HepG2 (cell line): ENCODE measurements around the gene FAM216A. TPM values are rescaled to one million over a fixed set of nuclear protein-coding genes. Genes with fewer than 3 reads are reported as not detected.

Source experiments
- ATAC-seq: fragments of 200-7000 bp; cut with Tn5 transposase; 3 replicates; pipeline ENCODE4 v1.9.1; 2020; ENCODE audit warnings: mild to moderate bottlenecking, moderate library complexity
- Bru-seq: library from RNA; stranded (reverse); fragments of 400-500 nt; gene quantifications from one replicate; lab custom pipeline; 2021; lab: Mats Ljungman, UMichigan
- BruChase-seq, 2 experiments: library from RNA; stranded (reverse); fragments of 400-500 nt; gene quantifications; one replicate each; lab custom pipeline; 2021; lab: Mats Ljungman, UMichigan
- BruUV-seq: library from RNA; stranded (reverse); fragments of 400-500 nt; replicated peaks from 2 replicates; lab custom pipeline; 2021; lab: Mats Ljungman, UMichigan
- CTCF ChIA-PET: fragments of 300-600 bp; formaldehyde crosslinking; extraction: SDS; loops from one replicate; lab custom pipeline; 2021; ENCODE audit warnings: low total read pairs, inconsistent platforms, low intra/inter-chr PET ratio; lab: Yijun Ruan, JAX
- POLR2A ChIA-PET: fragments of 350-600 bp; sonication (Branson Sonifier 250); formaldehyde crosslinking; loops from one replicate; lab custom pipeline; 2020; ENCODE audit warnings: antibody characterized with exemption, inconsistent platforms; lab: Yijun Ruan, JAX
- DNase-seq: peaks from one replicate; pipeline ENCODE4 v3.0.0-alpha.2; 2015; ENCODE audit warnings: low spot score
- FAIRE-seq: peaks from 3 replicates; lab custom pipeline; 2011; peaks lifted over from hg19 to GRCh38; lab: Jason Lieb, UNC
- H2AFZ ChIP-seq: one replicate; pipeline ENCODE4 v1.6.1; 2011; ENCODE audit warnings: low read length, inconsistent platforms
- H3K27ac ChIP-seq: fragments of 300-600 bp; 3 replicates; pipeline ENCODE4 v1.8.0; 2011; ENCODE audit warnings: mixed run types, mild to moderate bottlenecking, mixed read lengths, low read length, inconsistent platforms; ENCODE audit not compliant: insufficient read depth; ENCODE audit errors: extremely low read length
- H3K27me3 ChIP-seq, 2 experiments: fragments of 200-600 bp in 1 of 2; 2 replicates in 1 of 2; 3 replicates in 1 of 2; pipeline versions ENCODE4 v1.6.0 to v1.8.0; 2011; ENCODE audit warnings: low read length in 2 of 2, mild to moderate bottlenecking in 2 of 2, moderate library complexity in 2 of 2, inconsistent platforms in 1 of 2; ENCODE audit not compliant: insufficient read depth in 2 of 2, control insufficient read depth in 1 of 2
- H3K36me3 ChIP-seq, 2 experiments: fragments of 200-600 bp in 1 of 2; replicated peaks in 1 of 2; 2 replicates in 1 of 2; 3 replicates in 1 of 2; pipeline versions ENCODE4 v1.5.1 to v1.8.0; 2011; ENCODE audit warnings: low read length in 2 of 2, inconsistent platforms in 1 of 2; ENCODE audit not compliant: insufficient read depth in 2 of 2, control insufficient read depth in 1 of 2
- H3K4me1 ChIP-seq: 2 replicates; pipeline ENCODE4 v1.5.1; 2012; ENCODE audit warnings: low read length, inconsistent platforms; ENCODE audit not compliant: insufficient read depth
- H3K4me2 ChIP-seq: 2 replicates; pipeline ENCODE4 v1.6.0; 2011; ENCODE audit warnings: low read depth, low read length, inconsistent platforms
- H3K4me3 ChIP-seq, 3 experiments: fragments of 200-600 bp in 1 of 3; sonication (generic), shearing (Covaris generic) in 1 of 3; replicated peaks in 1 of 3; 2 replicates each; pipeline ENCODE4 v1.5.1; 2011 to 2016; ENCODE audit warnings: low read length in 3 of 3, inconsistent platforms in 2 of 3, low read depth in 2 of 3, mild to moderate bottlenecking in 2 of 3, control low read depth in 1 of 3, mixed read lengths in 1 of 3; ENCODE audit not compliant: insufficient read depth in 1 of 3
- H3K79me2 ChIP-seq: one replicate; pipeline ENCODE4 v1.6.1; 2011; ENCODE audit warnings: low read length, inconsistent platforms; ENCODE audit not compliant: insufficient read depth
- H3K9ac ChIP-seq: 2 replicates; pipeline ENCODE4 v1.6.0; 2011; ENCODE audit warnings: mild to moderate bottlenecking, low read depth, low read length, inconsistent platforms; ENCODE audit not compliant: insufficient read depth
- H3K9me3 ChIP-seq: 2 replicates; pipeline ENCODE4 v1.5.1; 2012; ENCODE audit warnings: mild to moderate bottlenecking, low read length
- H4K20me1 ChIP-seq: 2 replicates; pipeline ENCODE4 v1.6.0; 2011; ENCODE audit warnings: inconsistent platforms, mild to moderate bottlenecking, low read length, moderate library complexity; ENCODE audit not compliant: insufficient read depth
- BHLHE40 ChIP-seq: IDR thresholded peaks from 2 replicates; pipeline ENCODE4 v1.6.1; 2011; ENCODE audit warnings: low read length, improper control_type of control experiment
- DNMT1 ChIP-seq: sonication (generic); formaldehyde crosslinking; IDR thresholded peaks from 2 replicates; pipeline ENCODE4 v1.5.1; 2020; ENCODE audit warnings: mild to moderate bottlenecking, missing genetic modification reagents
- HDAC2 ChIP-seq: sonication (generic); formaldehyde crosslinking; IDR thresholded peaks from 2 replicates; pipeline ENCODE4 v1.4.0; 2020; ENCODE audit warnings: missing genetic modification reagents
- KDM2A ChIP-seq: sonication (generic); formaldehyde crosslinking; IDR thresholded peaks from 2 replicates; pipeline ENCODE4 v1.4.0; 2020; ENCODE audit warnings: low read depth, missing genetic modification reagents, borderline replicate concordance
- KDM5A ChIP-seq: fragments of 200-600 bp; sonication (generic); IDR thresholded peaks from 2 replicates; pipeline ENCODE4 v1.7.0; 2018; ENCODE audit warnings: antibody characterized with exemption, mild to moderate bottlenecking, low read length, borderline replicate concordance
- MIER3 ChIP-seq: IDR thresholded peaks from 2 replicates; pipeline ENCODE4 v1.6.1; 2016; ENCODE audit warnings: missing compliant biosample characterization, borderline replicate concordance
- MXI1 ChIP-seq: IDR thresholded peaks from 3 replicates; pipeline ENCODE4 v1.6.1; 2012; ENCODE audit warnings: low read depth, low read length, inconsistent platforms, borderline replicate concordance
- PAF1 ChIP-seq: IDR thresholded peaks from 2 replicates; pipeline ENCODE4 v1.6.1; 2016; ENCODE audit warnings: missing genetic modification reagents, missing compliant biosample characterization
- SRSF1 ChIP-seq: fragments of 200-400 bp; formaldehyde crosslinking; optimal IDR thresholded peaks from 2 replicates; pipeline ENCODE3; 2017; ENCODE audit warnings: mild to moderate bottlenecking, low read depth, low read length, moderate library complexity
- ZKSCAN8 ChIP-seq: IDR thresholded peaks from 2 replicates; pipeline ENCODE4 v1.6.1; 2016; ENCODE audit warnings: borderline replicate concordance, missing genetic modification reagents, missing compliant biosample characterization
- ZMAT3 ChIP-seq: sonication (generic); formaldehyde crosslinking; conservative IDR thresholded peaks from 2 replicates; pipeline ENCODE4 v1.7.0; 2021; ENCODE audit warnings: missing genetic modification reagents
- ZNF589 ChIP-seq: sonication (generic); formaldehyde crosslinking; conservative IDR thresholded peaks from 2 replicates; pipeline ENCODE4 v1.8.0; 2022; ENCODE audit warnings: mild to moderate bottlenecking, moderate library complexity, missing genetic modification reagents
- WGBS: methylation state at CpG from one replicate; pipeline ENCODE4 v1.1.6; 2017; ENCODE audit warnings: low lambda C conversion rate; 5-methylcytosine and 5-hydroxymethylcytosine counted together
- in situ Hi-C: cut with HindIII; loops from 2 replicates; pipeline ENCODE4 v1.10.0; 2017; ENCODE audit warnings: low pct_unique_long_range_greater_than_20kb; ENCODE audit not compliant: extremely low pct_ligation_motif_present
- intact Hi-C: fragments of 100-400 bp; cut with micrococcal nuclease; formaldehyde crosslinking; loops from one replicate; pipeline ENCODE4 v1.10.0; 2022; ENCODE audit not compliant: unreplicated experiment
- long read RNA-seq, 2 experiments: library from RNA in 1 of 2; library from polyadenylated mRNA in 1 of 2; stranded (forward) in 1 of 2; unstranded in 1 of 2; transcript quantifications; one replicate each; pipeline ENCODE4 v2.0.0, GENCODE V29; 2019 to 2022
- polyA minus RNA-seq, 3 experiments: library from RNA; depleted of rRNA, polyadenylated mRNA; stranded (reverse); fragments of >200 nt; gene quantifications; 2 replicates each; pipeline ENCODE4 v1.2.3, GENCODE V29; 2011; ENCODE audit warnings: low replicate concordance in 1 of 3
- polyA plus RNA-seq, 8 experiments: library from polyadenylated mRNA; depleted of rRNA in 3 of 8; stranded (reverse) in 7 of 8; unstranded in 1 of 8; fragments of >200 nt; fragmentation: Illumina TruSeq in 4 of 8; extraction: Trizol in 4 of 8; gene quantifications; 2 replicates each; pipeline versions ENCODE4 v1.2.1 to v1.2.3, GENCODE V29; 2011 to 2016; ENCODE audit warnings: low read depth in 4 of 8, missing spikeins in 1 of 8, mixed read lengths in 1 of 8; ENCODE audit not compliant: insufficient read depth in 1 of 8
- total RNA-seq, 5 experiments: library from RNA; depleted of rRNA; stranded (reverse); fragments of >200 nt; fragmentation: Illumina TruSeq; extraction: Trizol; gene quantifications; 2 replicates each; pipeline ENCODE4 v1.2.3, GENCODE V29; 2016; ENCODE audit warnings: low read depth in 1 of 5
- TF ChIP-seq, protein P1 (sequence below): sonication (generic); formaldehyde crosslinking; IDR thresholded peaks from 2 replicates; pipeline ENCODE4 v1.4.0; 2020; ENCODE audit warnings: missing genetic modification reagents, borderline replicate concordance

FAM216A gene, protein sequence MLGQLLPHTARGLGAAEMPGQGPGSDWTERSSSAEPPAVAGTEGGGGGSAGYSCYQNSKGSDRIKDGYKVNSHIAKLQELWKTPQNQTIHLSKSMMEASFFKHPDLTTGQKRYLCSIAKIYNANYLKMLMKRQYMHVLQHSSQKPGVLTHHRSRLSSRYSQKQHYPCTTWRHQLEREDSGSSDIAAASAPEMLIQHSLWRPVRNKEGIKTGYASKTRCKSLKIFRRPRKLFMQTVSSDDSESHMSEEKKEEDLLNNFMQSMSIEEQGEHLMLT
- 19.4 and 20.3 TPM in 2 replicates for total RNA-seq (2016; rRNA removed; fragmentation: Illumina TruSeq; extraction: Trizol)
- total RNA-seq (2016; cell fraction: cytosol; rRNA removed; fragmentation: Illumina TruSeq; extraction: Trizol; ENCODE audit: low read depth): 15.2 and 19.2 TPM in 2 replicates
- 19.5 and 21.9 TPM in 2 replicates for total RNA-seq (2016; cell fraction: insoluble cytoplasmic fraction; rRNA removed; fragmentation: Illumina TruSeq; extraction: Trizol)
- 8.0 and 9.8 TPM in 2 replicates for total RNA-seq (2016; cell fraction: membrane; rRNA removed; fragmentation: Illumina TruSeq; extraction: Trizol)
- total RNA-seq (2016; cell fraction: nucleus; rRNA removed; fragmentation: Illumina TruSeq; extraction: Trizol): 9.2 and 11.8 TPM in 2 replicates
- polyA plus RNA-seq (2011; rRNA removed): 26.9 and 31.2 TPM in 2 replicates
- polyA plus RNA-seq (2011; cell fraction: cytosol; rRNA removed): 21.4 and 24.9 TPM in 2 replicates
- 18.2 and 18.7 TPM in 2 replicates for polyA plus RNA-seq (2011; cell fraction: nucleus; rRNA removed)
- 15.3 and 18.9 TPM in 2 replicates for polyA plus RNA-seq (2012)
- polyA plus RNA-seq (2016; cell fraction: cytosol; fragmentation: Illumina TruSeq; extraction: Trizol; ENCODE audit: low read depth): 2.7 and 3.4 TPM in 2 replicates
- polyA plus RNA-seq (2016; cell fraction: insoluble cytoplasmic fraction; fragmentation: Illumina TruSeq; extraction: Trizol; ENCODE audit: low read depth): 22.7 and 22.9 TPM in 2 replicates
- polyA plus RNA-seq (2016; cell fraction: membrane; fragmentation: Illumina TruSeq; extraction: Trizol; ENCODE audit: low read depth): 4.1 and 6.1 TPM in 2 replicates
- 16.8 and 18.7 TPM in 2 replicates for polyA plus RNA-seq (2016; cell fraction: nucleus; fragmentation: Illumina TruSeq; extraction: Trizol; ENCODE audit: insufficient read depth, low read depth)
- polyA minus RNA-seq (2011; rRNA and poly(A)+ RNA removed; ENCODE audit: low replicate concordance): 16.3 and 32.2 TPM in 2 replicates
- 9.6 and 10.2 TPM in 2 replicates for polyA minus RNA-seq (2011; cell fraction: cytosol; rRNA and poly(A)+ RNA removed)
- polyA minus RNA-seq (2011; cell fraction: nucleus; rRNA and poly(A)+ RNA removed): 20.1 and 21.0 TPM in 2 replicates
- percentile 56 among the genes with signal in this experiment for Bru-seq, nascent RNA
- BruChase-seq, experiment 1, labeled RNA remaining after a 6-hour chase: percentile 50 among the genes with signal in this experiment
- percentile 48 among the genes with signal in this experiment for BruChase-seq, experiment 2, labeled RNA remaining after a 2-hour chase
- long read RNA-seq, experiment 1, transcript FAM216A-201 (7 exons, 1,582 nt): major isoform, 15 of 18 reads
- long read RNA-seq, experiment 1, partial matches to known transcripts: 0 of 18 reads
- long read RNA-seq, experiment 1, other reads (novel, unspliced or antisense): 3 of 18 reads
- long read RNA-seq, experiment 2, partial matches to known transcripts: 6 of 37 reads
- long read RNA-seq, experiment 2, other reads (novel, unspliced or antisense): 30 of 37 reads

DNA sequence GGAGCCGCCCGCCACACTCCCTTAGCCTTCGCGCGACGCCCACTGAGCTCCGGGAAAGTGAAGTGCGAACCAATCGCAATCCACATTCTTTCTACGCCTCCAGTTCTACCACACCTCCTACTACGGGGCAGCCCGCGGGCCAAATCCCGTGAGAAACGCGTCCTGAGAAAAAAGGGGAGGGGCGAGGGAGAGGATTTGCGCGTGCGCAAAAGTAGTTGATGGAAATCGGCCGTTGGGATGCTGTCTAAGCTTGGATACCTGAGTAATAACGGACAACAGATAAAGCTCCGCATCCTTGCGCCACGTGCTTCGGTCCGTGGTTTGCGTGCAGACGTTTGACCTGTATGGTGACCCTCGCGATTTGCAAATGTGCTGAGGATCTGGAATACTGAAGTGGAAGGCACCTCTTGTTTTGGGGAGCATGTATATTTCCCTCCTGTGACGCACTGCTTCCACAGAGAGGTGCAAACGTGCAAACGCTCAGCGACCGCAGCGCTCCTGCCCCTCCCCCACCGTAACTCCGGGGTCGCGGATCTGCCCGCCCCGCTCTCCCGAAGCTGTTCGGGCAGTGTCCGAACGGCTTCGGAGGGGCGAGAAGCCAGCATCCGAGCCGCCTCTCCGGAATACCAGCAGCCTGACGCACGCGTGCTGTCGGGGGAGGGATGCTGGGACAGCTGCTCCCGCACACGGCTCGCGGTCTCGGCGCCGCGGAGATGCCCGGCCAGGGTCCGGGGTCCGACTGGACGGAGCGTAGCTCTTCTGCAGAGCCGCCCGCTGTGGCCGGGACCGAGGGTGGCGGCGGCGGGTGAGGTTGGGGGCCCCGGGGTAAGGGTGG lies at the start of gene FAM216A, which contains the start of gene GPN3:
Gene FAM216A (plus strand): TSS at position 632 of the 835 bp plus-strand sequence. CDS start 31 bp downstream, at position 663.
Gene GPN3 (minus strand): TSS at position 44 of the 835 bp plus-strand sequence. CDS start 54 bp downstream, outside the sequence.
- in situ Hi-C loops (no loop called here), intact Hi-C loops (loop anchor here (1.0 to 2.0 kb wide), 3 partner anchors 18 to 230 kb away; partner anchors contain the start of gene ARPC3)
- H3K36me3 ChIP-seq: peaks cover 3 to 15% of the 10 kb centered on the region in 2 experiments; a peak in 3 of 5 replicates
- no peaks in the 10 kb centered on the region for H4K20me1 ChIP-seq
- peak; percentile 91 for ATAC-seq
- FAIRE-seq: peak; percentile 99
- peaks cover 22% of the 10 kb centered on the region for H3K79me2 ChIP-seq
- H3K27me3 ChIP-seq: peaks cover 0 to 3% of the 10 kb centered on the region in 2 experiments; a peak in 1 of 5 replicates
- POLR2A ChIA-PET: interaction anchor here (0.8 to 2.7 kb wide), 16 partner anchors 10 to 275 kb away, joined by 3 to 49 read pairs (median 4); partner anchors contain the start of genes ARPC3, PPP1CC, PPTC7 and RAD9B
- peak within 1 kb of the TSS; percentile 94 for H3K9ac ChIP-seq
- peak within 1 kb of the TSS; percentile 86 to 92 (median 91) for H3K4me3 ChIP-seq
- WGBS: 1% methylated on average over 32 of the region's 78 CpGs
- peak within 1 kb of the TSS; percentile 96 for H3K4me2 ChIP-seq
- no peak within 1 kb of the TSS for H2AFZ ChIP-seq
- CTCF ChIA-PET: interaction anchor here (1.1 to 2.6 kb wide), 5 partner anchors 19 to 230 kb away, joined by 3 to 12 read pairs (median 4); partner anchors contain the start of gene ARPC3
- TSS peak; percentile 82 for BruUV-seq
- peaks cover 24% of the 10 kb centered on the region for H3K4me1 ChIP-seq
- no peaks in the 10 kb centered on the region for H3K9me3 ChIP-seq
- H3K27ac ChIP-seq: peak within 1 kb of the TSS; percentile 81
- DNase-seq: peak; percentile 97
- TF ChIP-seq PAF1 (CRISPR knock-in tag) (no peak), HDAC2 (CRISPR knock-in tag) (peak; percentile 79; the same call in 1 of the 2 replicates), MXI1 (peak; percentile 96), KDM2A (CRISPR knock-in tag) (peak; percentile 82; the same call in 1 of the 2 replicates), BHLHE40 (peak; percentile 47), DNMT1 (CRISPR knock-in tag) (no peak), ZNF589 (CRISPR knock-in tag) (peak; percentile 13; the same call in 1 of the 2 replicates), ZKSCAN8 (CRISPR knock-in tag) (no peak), MIER3 (CRISPR knock-in tag) (peak; percentile 63; the same call in 1 of the 2 replicates), ZMAT3 (CRISPR knock-in tag) (no peak; the same call in 1 of the 2 replicates), KDM5A (no peak; the same call in 1 of the 2 replicates), SRSF1 (peak; percentile 50)
- TF ChIP-seq, protein P1, sequence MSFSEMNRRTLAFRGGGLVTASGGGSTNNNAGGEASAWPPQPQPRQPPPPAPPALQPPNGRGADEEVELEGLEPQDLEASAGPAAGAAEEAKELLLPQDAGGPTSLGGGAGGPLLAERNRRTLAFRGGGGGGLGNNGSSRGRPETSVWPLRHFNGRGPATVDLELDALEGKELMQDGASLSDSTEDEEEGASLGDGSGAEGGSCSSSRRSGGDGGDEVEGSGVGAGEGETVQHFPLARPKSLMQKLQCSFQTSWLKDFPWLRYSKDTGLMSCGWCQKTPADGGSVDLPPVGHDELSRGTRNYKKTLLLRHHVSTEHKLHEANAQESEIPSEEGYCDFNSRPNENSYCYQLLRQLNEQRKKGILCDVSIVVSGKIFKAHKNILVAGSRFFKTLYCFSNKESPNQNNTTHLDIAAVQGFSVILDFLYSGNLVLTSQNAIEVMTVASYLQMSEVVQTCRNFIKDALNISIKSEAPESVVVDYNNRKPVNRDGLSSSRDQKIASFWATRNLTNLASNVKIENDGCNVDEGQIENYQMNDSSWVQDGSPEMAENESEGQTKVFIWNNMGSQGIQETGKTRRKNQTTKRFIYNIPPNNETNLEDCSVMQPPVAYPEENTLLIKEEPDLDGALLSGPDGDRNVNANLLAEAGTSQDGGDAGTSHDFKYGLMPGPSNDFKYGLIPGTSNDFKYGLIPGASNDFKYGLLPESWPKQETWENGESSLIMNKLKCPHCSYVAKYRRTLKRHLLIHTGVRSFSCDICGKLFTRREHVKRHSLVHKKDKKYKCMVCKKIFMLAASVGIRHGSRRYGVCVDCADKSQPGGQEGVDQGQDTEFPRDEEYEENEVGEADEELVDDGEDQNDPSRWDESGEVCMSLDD (CRISPR knock-in tag): peak; percentile 47; the same call in 1 of the 2 replicates
